ENCODE results near the gene LYZL6. TPM values are rescaled to one million over a fixed set of nuclear protein-coding genes. Genes with fewer than 3 reads are reported as not detected.

Gene LYZL6
- total and polyA plus RNA-seq, 10 of the 15 experiments (the other 5 are each of a cell fraction or from before 2014, with no cell fraction given), result not detected

- RAD21 ChIA-PET (ENCODE audit: unreplicated experiment), result interaction anchor here (0.5 to 9.4 kb wide), 8 partner anchors 18 to 194 kb away, joined by 3 to 125 read pairs (median 3); partner anchors contain the start of genes CCL3 and CCL5
- H3K4me1 ChIP-seq (ENCODE audit: control insufficient read depth, insufficient read depth, low read length), result peaks cover 22% of the 10 kb centered on the region
- TF ChIP-seq IKZF1 (conservative IDR thresholded peaks at IDR 0.05) (peak; percentile 88), RUNX3 (IDR thresholded peaks at IDR 0.05; ENCODE audit: low read length) (peak; percentile 94), RAD21 (IDR thresholded peaks at IDR 0.05; ENCODE audit: insufficient read depth, low read depth, low read length) (0 out of 2 replicates have a peak, but pooled peaks have one; percentile 1), EED (IDR thresholded peaks at IDR 0.05; ENCODE audit: low read depth) (peak; percentile 79), SP1 (IDR thresholded peaks at IDR 0.05; ENCODE audit: low read depth, low read length) (no peak), CBFB (IDR thresholded peaks at IDR 0.05; ENCODE audit: low read depth) (peak; percentile 62; the same call in 1 of the 2 replicates), CREB1 (IDR thresholded peaks at IDR 0.05; ENCODE audit: low read depth) (0 out of 2 replicates have a peak, but pooled peaks have one; percentile 25), MTA3 (IDR thresholded peaks at IDR 0.05; ENCODE audit: borderline replicate concordance, low read length) (peak; percentile 81; the same call in 1 of the 2 replicates), PAX8 (IDR thresholded peaks at IDR 0.05) (no peak), POLR2AphosphoS5 (IDR thresholded peaks at IDR 0.05; ENCODE audit: low read length) (no peak), MEF2A (IDR thresholded peaks at IDR 0.05; ENCODE audit: insufficient read depth, low read depth, low read length) (0 out of 2 replicates have a peak, but pooled peaks have one; percentile 27), RELB (IDR thresholded peaks at IDR 0.05; ENCODE audit: low read depth) (peak; percentile 71; the same call in 1 of the 2 replicates), NR2C1 (IDR thresholded peaks at IDR 0.05) (peak; percentile 56; the same call in 1 of the 2 replicates), MTA2 (IDR thresholded peaks at IDR 0.05; ENCODE audit: low read depth) (peak; percentile 71), YBX1 (IDR thresholded peaks at IDR 0.05) (no peak), SUPT20H (IDR thresholded peaks at IDR 0.05; ENCODE audit: borderline replicate concordance, control insufficient read depth, low read depth, low read length) (no peak), IKZF2 (IDR thresholded peaks at IDR 0.05) (peak; percentile 85 to 88; a peak in 3 of 4 replicates), HDAC2 (IDR thresholded peaks at IDR 0.05) (no peak), NR2F1 (conservative IDR thresholded peaks at IDR 0.05) (peak; percentile 86), BCL11A (IDR thresholded peaks at IDR 0.05; ENCODE audit: low read depth, low read length) (0 out of 2 replicates have a peak, but pooled peaks have one; percentile 4), NFIC (IDR thresholded peaks at IDR 0.05; ENCODE audit: low read depth, low read length) (peak; percentile 73; the same call in 1 of the 2 replicates), NBN (IDR thresholded peaks at IDR 0.05) (0 out of 2 replicates have a peak, but pooled peaks have one; percentile 18), LARP7 (IDR thresholded peaks at IDR 0.05) (peak; percentile 51; the same call in 1 of the 2 replicates), SPI1 (IDR thresholded peaks at IDR 0.05; ENCODE audit: borderline replicate concordance, insufficient read depth, low read depth, low read length) (peak; percentile 71; the same call in 1 of the 2 replicates)
Observed at GRCh38 chr17:35895636-35896587, 47.6 kb downstream of the LYZL6 start.

More at GRCh38 chr17:35895636-35896587, 47.6 kb downstream of the LYZL6 start:
- Histone ChIP-seq H3K9me3 (replicated peaks; ENCODE audit: control insufficient read depth, insufficient read depth, low read length) (no peaks in the 10 kb centered on the region; the same call in 2 of the 3 replicates), H2AFZ (ENCODE audit: control insufficient read depth, low read depth, low read length) (peak overlapping the region; percentile 62), H3K9ac (ENCODE audit: control insufficient read depth, insufficient read depth, low read length) (no peak overlapping the region), H3K4me2 (ENCODE audit: control insufficient read depth, insufficient read depth) (peak overlapping the region; percentile 46), H3K27me3 (replicated peaks in 1 of 2; ENCODE audit: control insufficient read depth in 2 of 2, insufficient read depth in 2 of 2, low read length in 1 of 2) (no peaks in the 10 kb centered on the region), H3K4me3 (no peak overlapping the region), H3K36me3 (ENCODE audit: control insufficient read depth in 2 of 2, insufficient read depth in 2 of 2, low read length in 1 of 2) (no peaks in the 10 kb centered on the region), H3K79me2 (ENCODE audit: control insufficient read depth, insufficient read depth, low read length) (no peaks in the 10 kb centered on the region), H3K27ac (ENCODE audit: control insufficient read depth, insufficient read depth) (0 out of 2 replicates have a peak overlapping the region, but pooled peaks have one; percentile 45), H4K20me1 (ENCODE audit: control insufficient read depth, insufficient read depth) (no peaks in the 10 kb centered on the region)
- intact Hi-C loops (cut with micrococcal nuclease; ENCODE audit: unreplicated experiment), result no loop called here
- DNase-seq (ENCODE audit: low read depth, low spot score), result no peak
- in situ Hi-C loops (cut with MboI), result no loop called here
- ChIA-PET CTCF (interaction anchor here (1.1 to 1.6 kb wide), 3 partner anchors 16 to 253 kb away, joined by 3 to 10 read pairs (median 5); partner anchors contain the start of gene CCL5), POLR2A (interaction anchor here (0.6 to 1.6 kb wide), 5 partner anchors 13 to 200 kb away, joined by 3 to 10 read pairs (median 3); partner anchors contain the start of gene CCL5), SMC1A (ENCODE audit: uncharacterized antibody, unreplicated experiment) (interaction anchor here (0.9 to 11.3 kb wide), 7 partner anchors 10 to 178 kb away, joined by 3 to 155 read pairs (median 3); partner anchors contain the start of genes CCL5 and RDM1)
- WGBS (ENCODE audit: insufficient coverage, insufficient replicate concordance, low lambda C conversion rate, missing lambda C conversion rate), result 50% methylated on average over 14 of the region's 14 CpGs
- FAIRE-seq, result no peak
- ATAC-seq, result peak; percentile 69
- no TSS peak for BruUV-seq (replicated peaks)
